Measurements from ENCODE around the gene FADS1. TPM values are rescaled to one million over a fixed set of nuclear protein-coding genes. Genes with fewer than 3 reads are reported as not detected.

FADS1 gene
- total and polyA plus RNA-seq, 2 experiments from 2014 or later: 74.9 to 119 TPM

GRCh38 chr11:61780581-61781162 is 36.1 kb downstream of the FADS1 start (continued):
- no peak for TF ChIP-seq ZNF462 (CRISPR knock-in tag; IDR thresholded peaks at IDR 0.05)
- TF ChIP-seq POLR2AphosphoS5 (IDR thresholded peaks at IDR 0.05; ENCODE audit: low read depth): no peak
- TF ChIP-seq JUNB (IDR thresholded peaks at IDR 0.05; ENCODE audit: unreplicated experiment): no peak
- TF ChIP-seq ETS1 (IDR thresholded peaks at IDR 0.05): no peak
- no peak for TF ChIP-seq EZH2 (IDR thresholded peaks at IDR 0.05; ENCODE audit: low read depth, unreplicated experiment)
- TF ChIP-seq REST (IDR thresholded peaks at IDR 0.05; ENCODE audit: unreplicated experiment): no peak
- TF ChIP-seq STAT1 (IDR thresholded peaks at IDR 0.05; ENCODE audit: unreplicated experiment): no peak
- TF ChIP-seq CREB1 (CRISPR knock-in tag; IDR thresholded peaks at IDR 0.05; ENCODE audit: low read depth): no peak
- TF ChIP-seq ZNF114 (CRISPR knock-in tag; IDR thresholded peaks at IDR 0.05): no peak
- TF ChIP-seq EZH2phosphoT487 (IDR thresholded peaks at IDR 0.05; ENCODE audit: unreplicated experiment): no peak
